GM12865 (cell line): ENCODE data around the gene CRNKL1.
"Not testable (repeated sequence)": the region's sequence is repeated elsewhere in the genome, so short reads cannot be mapped to it uniquely, and the experiment has no call there.

Experiments
- DNase-seq: peaks from one replicate; pipeline ENCODE4 v3.0.0; 2010; ENCODE audit warnings: low read depth
- H3K4me3 ChIP-seq: 2 replicates; pipeline ENCODE4 v1.5.1; 2011; ENCODE audit warnings: mild to moderate bottlenecking, low read depth, low read length, control low read depth
- TF ChIP-seq, protein P1 (sequence below): IDR thresholded peaks from 2 replicates; pipeline ENCODE4 v1.5.1; 2011; ENCODE audit warnings: low read length, control low read depth, low read depth, inconsistent platforms; ENCODE audit not compliant: insufficient read depth; ENCODE audit errors: missing control alignments

CRNKL1 gene

DNA sequence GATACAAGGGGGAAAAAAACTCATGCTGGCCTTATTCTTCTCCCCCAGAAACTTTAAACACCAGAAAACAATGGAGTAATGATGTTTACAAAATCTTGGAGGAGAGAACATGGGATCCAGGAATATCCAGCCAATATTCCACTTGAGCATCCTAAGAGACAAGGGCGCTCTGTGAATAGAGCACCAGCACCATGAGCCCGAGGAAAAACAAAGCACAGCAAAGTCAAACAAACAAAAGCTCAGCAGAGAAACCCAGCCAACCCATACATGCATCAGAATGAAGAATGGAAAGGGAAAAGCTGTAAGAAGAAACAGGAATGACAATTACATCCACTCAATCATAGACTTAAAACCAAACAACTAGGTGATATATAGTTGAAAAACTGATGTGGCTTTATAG, 39.7 kb downstream of the CRNKL1 start:
- TF ChIP-seq, protein P1, sequence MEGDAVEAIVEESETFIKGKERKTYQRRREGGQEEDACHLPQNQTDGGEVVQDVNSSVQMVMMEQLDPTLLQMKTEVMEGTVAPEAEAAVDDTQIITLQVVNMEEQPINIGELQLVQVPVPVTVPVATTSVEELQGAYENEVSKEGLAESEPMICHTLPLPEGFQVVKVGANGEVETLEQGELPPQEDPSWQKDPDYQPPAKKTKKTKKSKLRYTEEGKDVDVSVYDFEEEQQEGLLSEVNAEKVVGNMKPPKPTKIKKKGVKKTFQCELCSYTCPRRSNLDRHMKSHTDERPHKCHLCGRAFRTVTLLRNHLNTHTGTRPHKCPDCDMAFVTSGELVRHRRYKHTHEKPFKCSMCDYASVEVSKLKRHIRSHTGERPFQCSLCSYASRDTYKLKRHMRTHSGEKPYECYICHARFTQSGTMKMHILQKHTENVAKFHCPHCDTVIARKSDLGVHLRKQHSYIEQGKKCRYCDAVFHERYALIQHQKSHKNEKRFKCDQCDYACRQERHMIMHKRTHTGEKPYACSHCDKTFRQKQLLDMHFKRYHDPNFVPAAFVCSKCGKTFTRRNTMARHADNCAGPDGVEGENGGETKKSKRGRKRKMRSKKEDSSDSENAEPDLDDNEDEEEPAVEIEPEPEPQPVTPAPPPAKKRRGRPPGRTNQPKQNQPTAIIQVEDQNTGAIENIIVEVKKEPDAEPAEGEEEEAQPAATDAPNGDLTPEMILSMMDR = no peak

DNA sequence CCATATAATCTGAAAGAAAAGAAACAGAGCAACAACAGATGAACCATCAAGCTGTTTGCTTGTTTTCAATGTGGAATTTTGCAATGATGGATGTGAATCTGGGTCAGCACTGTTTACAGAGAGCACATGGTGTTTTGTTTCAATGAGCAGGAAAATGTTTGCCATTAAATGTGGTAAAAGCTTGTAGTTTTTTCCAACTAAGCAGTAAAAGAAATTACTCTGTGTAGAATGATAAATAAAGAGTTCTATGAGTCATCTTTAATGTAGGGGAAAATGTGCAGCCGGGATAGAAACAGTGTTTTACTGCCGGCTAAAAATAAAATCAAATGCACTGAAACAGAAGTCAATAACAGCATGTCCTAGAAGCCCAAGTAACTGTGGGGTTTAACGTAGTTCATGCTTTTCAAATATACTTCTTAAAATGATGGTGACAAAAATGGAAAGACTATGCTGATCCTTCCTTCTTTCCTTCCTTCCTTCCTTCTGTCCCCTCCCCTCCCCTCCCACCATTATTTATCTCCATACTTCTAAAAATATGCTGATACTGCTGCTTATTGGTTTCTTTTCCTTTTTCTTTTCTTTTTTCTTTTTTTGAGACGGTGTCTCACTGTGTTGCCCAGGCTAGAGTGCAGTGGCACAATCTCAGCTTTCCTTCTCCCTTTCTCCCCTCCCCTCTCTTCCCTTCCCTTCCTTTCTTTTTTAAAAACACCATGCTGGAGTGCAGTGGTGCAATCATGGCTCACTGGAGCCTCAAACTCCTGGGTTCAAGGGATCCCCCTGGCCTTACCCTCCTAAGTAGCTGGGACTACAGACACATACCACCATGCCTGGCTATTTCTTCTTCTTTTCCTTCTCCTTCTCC, 41.4 kb downstream of the CRNKL1 start:
- no peak for DNase-seq
- TF ChIP-seq, protein P1 = no peak
- H3K4me3 ChIP-seq = no peak overlapping the region

More for the DNA sequence above, 39.7 kb downstream of the CRNKL1 start:
- DNase-seq = no peak
- no peak overlapping the region for H3K4me3 ChIP-seq

DNA sequence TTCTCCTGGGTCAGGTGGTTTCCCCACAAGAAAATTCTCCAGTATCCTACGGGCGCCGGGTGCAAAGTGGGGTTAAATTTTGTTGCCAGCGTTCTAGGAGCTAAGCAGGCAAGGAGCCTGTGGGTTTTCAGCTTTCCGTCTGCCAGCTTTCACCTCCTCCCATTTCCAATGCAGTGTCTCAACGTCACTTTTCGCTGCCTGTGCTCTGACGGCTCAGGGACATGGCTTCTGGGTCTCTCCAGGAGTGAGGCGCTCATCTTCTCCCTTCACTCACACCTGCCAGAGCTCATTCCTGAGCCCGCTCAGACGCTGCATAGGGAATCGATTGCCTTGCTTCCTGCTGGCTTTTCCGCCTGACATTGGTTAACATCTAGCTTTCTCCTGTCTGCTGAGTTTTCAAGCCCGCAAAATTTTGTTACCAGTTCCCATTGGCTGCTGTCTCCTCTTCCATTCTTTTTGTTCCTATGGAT, 42.4 kb downstream of the CRNKL1 start:
- TF ChIP-seq, protein P1 = no peak
- no peak overlapping the region for H3K4me3 ChIP-seq
- no peak for DNase-seq

DNA sequence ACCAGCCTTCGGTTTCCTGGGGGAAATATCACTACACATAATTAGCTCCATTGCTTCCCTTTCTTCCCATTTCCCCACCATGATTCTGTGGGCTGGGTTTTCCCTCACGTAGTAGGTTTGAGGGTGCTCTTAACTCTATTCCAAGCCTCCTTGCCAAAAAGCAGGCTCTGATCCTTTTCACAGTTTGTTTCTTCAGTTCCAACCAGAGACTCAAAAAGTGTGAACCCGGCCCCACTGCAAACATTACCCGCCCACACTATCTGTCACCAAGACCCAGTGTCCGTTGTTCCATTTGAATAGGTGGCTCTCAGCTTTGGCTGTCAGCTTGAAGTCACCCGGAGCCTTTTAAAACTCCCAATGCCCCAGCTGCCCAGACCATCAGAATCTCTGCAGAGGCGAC, 46.9 kb downstream of the CRNKL1 start:
- no peak for DNase-seq
- TF ChIP-seq, protein P1 = no peak
- H3K4me3 ChIP-seq = no peak overlapping the region

DNA sequence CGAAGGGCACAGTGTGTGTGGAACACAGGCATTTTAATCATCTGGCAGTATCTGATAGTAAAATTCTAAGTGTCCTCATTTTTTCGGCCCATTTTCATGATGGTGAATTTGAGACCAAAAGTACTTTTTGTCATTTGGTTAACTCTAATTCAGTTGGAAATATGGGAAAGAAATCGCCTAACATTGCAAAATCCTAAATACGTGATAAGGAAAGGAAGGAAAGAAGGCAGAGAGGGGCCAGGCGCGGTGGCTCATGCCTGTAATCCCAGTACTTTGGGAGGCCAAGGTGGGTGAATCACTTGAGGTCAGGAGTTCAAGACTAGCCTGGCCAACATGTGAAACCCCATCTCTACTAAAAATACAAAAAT, 48.3 kb downstream of the CRNKL1 start:
- DNase-seq = not testable (repeated sequence)
- H3K4me3 ChIP-seq = peak overlapping the region; percentile 36

DNA sequence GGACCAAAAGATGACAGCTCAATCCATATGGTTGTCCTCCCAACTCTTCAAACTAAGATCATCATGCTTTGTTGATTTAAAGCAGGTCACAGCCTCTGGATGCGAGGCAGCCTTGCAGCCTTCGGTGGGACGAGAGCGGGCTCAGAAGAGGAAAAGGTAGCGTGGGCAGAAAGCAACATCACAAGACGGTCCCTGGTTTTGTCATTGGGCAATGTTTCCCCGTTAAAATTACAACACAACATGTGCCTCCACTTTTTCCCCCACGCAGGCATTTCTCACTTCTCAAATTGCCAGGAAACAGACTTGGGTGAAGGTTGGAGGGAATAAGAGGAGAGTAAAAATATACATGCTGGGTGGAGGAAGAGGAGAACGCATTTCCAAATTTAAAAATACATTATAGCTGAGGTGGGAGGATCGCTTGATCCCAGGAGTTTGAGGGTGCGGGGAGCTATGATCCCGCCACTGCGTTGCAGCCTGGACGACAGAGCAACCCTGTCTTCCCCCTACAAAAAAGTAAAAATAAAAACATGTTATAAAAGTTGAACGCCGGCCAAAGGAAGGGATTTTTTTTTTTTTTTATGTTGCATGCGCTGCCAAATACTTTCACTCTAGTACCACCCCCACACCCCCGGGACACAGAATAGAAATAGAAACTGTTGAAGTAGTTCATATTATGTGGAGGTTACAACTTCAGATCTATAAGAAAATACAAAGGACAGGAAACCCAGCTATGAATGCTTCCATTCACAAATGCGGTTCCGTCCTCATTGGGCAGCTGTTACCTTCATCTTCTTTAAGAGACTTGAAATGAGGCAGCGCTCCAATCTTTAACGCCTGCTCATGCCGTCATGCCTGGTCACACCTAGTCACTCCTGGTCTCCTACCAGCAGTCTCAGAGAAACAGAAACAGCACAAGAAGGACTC, 49.0 kb downstream of the CRNKL1 start:
- H3K4me3 ChIP-seq = peak overlapping the region; percentile 36
- TF ChIP-seq, protein P1 = no peak
- peak; percentile 40 for DNase-seq

DNA sequence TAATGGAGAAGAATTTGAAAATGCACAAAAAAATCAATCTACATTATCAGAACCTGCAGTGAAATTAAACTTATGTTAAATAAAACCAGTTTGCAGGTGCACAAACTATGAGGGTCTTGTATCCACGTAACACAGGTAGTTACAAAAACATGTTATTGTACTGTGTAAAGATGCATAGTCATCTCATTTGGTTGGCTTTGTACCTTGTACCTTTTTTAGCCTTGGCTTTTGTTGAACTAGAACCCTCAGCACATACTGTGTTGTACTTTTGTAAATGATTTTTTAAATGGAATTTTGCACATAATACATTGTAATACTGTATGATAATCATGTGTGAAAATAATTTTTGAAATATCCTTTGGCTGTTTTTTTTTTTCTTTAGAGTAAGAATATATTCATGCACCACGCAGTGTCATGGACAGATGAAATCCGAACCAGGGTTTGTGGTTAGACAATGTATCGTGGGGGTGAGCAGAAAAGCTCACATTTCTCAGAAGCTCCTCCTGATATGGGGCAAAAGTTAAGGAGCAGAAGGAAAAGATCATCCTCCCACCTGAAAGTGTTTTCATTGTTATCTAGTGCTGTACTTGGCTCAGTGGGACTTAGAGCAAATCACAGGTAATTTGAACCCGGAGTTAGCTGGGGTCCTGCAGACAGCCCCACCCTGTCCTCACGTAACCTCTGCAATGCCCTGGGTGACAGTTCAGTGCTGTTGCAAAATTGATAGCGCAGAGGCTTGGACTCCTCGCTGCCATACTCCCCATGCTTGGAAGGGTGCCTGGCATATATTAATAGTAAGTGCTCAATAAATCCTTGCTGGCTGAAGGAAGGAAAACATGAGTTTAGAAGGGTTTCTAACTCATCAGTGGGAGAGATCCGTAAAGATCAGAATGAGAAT, 49.9 kb downstream of the CRNKL1 start:
- TF ChIP-seq, protein P1 = no peak
- H3K4me3 ChIP-seq = no peak overlapping the region
- no peak for DNase-seq
